ENCODE measurements around the gene MORN5. TPM values are rescaled to one million over a fixed set of nuclear protein-coding genes. Genes with fewer than 3 reads are reported as not detected.

The MORN5 gene
- total and polyA plus RNA-seq, 9 of the 15 experiments (the other 6 are each of a cell fraction or from before 2014, with no cell fraction given) = not detected

- TF ChIP-seq, protein P1, sequence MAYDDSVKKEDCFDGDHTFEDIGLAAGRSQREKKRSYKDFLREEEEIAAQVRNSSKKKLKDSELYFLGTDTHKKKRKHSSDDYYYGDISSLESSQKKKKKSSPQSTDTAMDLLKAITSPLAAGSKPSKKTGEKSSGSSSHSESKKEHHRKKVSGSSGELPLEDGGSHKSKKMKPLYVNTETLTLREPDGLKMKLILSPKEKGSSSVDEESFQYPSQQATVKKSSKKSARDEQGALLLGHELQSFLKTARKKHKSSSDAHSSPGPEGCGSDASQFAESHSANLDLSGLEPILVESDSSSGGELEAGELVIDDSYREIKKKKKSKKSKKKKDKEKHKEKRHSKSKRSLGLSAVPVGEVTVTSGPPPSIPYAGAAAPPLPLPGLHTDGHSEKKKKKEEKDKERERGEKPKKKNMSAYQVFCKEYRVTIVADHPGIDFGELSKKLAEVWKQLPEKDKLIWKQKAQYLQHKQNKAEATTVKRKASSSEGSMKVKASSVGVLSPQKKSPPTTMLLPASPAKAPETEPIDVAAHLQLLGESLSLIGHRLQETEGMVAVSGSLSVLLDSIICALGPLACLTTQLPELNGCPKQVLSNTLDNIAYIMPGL (CRISPR knock-in tag; IDR thresholded peaks at IDR 0.05) = no peak
Observed at GRCh38 chr9:122116040-122116439, 43.7 kb upstream of the MORN5 start (continued).

GRCh38 chr9:122116448-122117173 is 43.1 kb upstream of the MORN5 start:
- ATAC-seq (no peak), DNase-seq (ENCODE audit: extremely low read depth in 1 of 4, low spot score in 3 of 4) (no peak), FAIRE-seq (no peak)
- Histone ChIP-seq H3K79me2 (ENCODE audit: control insufficient read depth, insufficient read depth, low read length) (no peaks in the 10 kb centered on the region), H4K20me1 (replicated peaks; ENCODE audit: control insufficient read depth, insufficient read depth, low read length) (no peaks in the 10 kb centered on the region), H3K27ac (ENCODE audit: extremely low read depth, low read depth, low read length) (no peak overlapping the region), H3K9ac (ENCODE audit: insufficient read depth in 1 of 2, low read depth in 2 of 2, low read length in 2 of 2) (0 out of 4 replicates have a peak overlapping the region, but pooled peaks of 1 of the 2 experiments have one; percentile 23), H3K9me1 (ENCODE audit: control insufficient read depth, insufficient read depth, low read length) (no peaks in the 10 kb centered on the region), H3K9me3 (replicated peaks; ENCODE audit: control insufficient read depth, insufficient read depth, low read depth, low read length) (no peaks in the 10 kb centered on the region; the same call in 1 of the 2 replicates), H3K4me1 (replicated peaks in 1 of 2; ENCODE audit: control insufficient read depth in 2 of 2, insufficient read depth in 2 of 2, low read length in 2 of 2) (no peaks in the 10 kb centered on the region), H3K4me2 (ENCODE audit: insufficient read depth, low read length) (no peak overlapping the region), H3K27me3 (ENCODE audit: control insufficient read depth in 2 of 2, insufficient read depth in 2 of 2, low read length in 2 of 2) (peaks cover 0 to 21% of the 10 kb centered on the region in 2 experiments; a peak in 3 of 5 replicates), H2AFZ (ENCODE audit: low read depth, low read length) (no peak overlapping the region), H3K36me3 (ENCODE audit: control insufficient read depth, insufficient read depth, low read length) (no peaks in the 10 kb centered on the region), H3K4me3 (no peak overlapping the region)
- POLR2A ChIA-PET = interaction anchor here (0.7 to 2.2 kb wide), 2 partner anchors 18 to 1354 kb away, joined by 3 to 8 read pairs; no protein-coding TSS in a partner anchor
- no TSS peak for BruUV-seq (replicated peaks)
- intact Hi-C loops (cut with micrococcal nuclease) = no loop called here
- WGBS (ENCODE audit: insufficient coverage, low coverage, missing lambda C conversion rate) = 3% methylated on average over 10 of the region's 10 CpGs
- CTCF ChIA-PET (ENCODE audit: low intra/inter-chr PET ratio) = no interaction called here
- in situ Hi-C loops (cut with MboI) = no loop called here
- no peak for TF ChIP-seq RBM34 (IDR thresholded peaks at IDR 0.05; ENCODE audit: borderline replicate concordance, insufficient read depth, low read length)
- TF ChIP-seq MCM2 (IDR thresholded peaks at IDR 0.05; ENCODE audit: low read depth) = no peak
- TF ChIP-seq ZNF830 (CRISPR knock-in tag; IDR thresholded peaks at IDR 0.05) = no peak
- TF ChIP-seq MECOM (CRISPR knock-in tag; IDR thresholded peaks at IDR 0.05) = no peak
- TF ChIP-seq KDM1A (IDR thresholded peaks at IDR 0.05) = peak in 1 of 2 experiments; percentile 36; a peak in 1 of 4 replicates
- no peak for TF ChIP-seq ILK (tag; IDR thresholded peaks at IDR 0.05; ENCODE audit: borderline replicate concordance, low read depth)
- TF ChIP-seq MIER1 (IDR thresholded peaks at IDR 0.05; ENCODE audit: low read depth) = no peak
- TF ChIP-seq BCOR (IDR thresholded peaks at IDR 0.05) = 0 out of 2 replicates have a peak, but pooled peaks have one; percentile 17
- no peak for TF ChIP-seq ESRRA (IDR thresholded peaks at IDR 0.05; ENCODE audit: borderline replicate concordance, low read depth)
- TF ChIP-seq BCL6 (CRISPR knock-in tag; IDR thresholded peaks at IDR 0.05) = no peak
- TF ChIP-seq, protein P2, sequence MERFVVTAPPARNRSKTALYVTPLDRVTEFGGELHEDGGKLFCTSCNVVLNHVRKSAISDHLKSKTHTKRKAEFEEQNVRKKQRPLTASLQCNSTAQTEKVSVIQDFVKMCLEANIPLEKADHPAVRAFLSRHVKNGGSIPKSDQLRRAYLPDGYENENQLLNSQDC (CRISPR knock-in tag; IDR thresholded peaks at IDR 0.05) = no peak
- no peak for TF ChIP-seq ZNF717 (CRISPR knock-in tag; IDR thresholded peaks at IDR 0.05)
- no peak for TF ChIP-seq ZBED1 (IDR thresholded peaks at IDR 0.05)
- no peak for TF ChIP-seq FOXP1 (CRISPR knock-in tag; IDR thresholded peaks at IDR 0.05)
- no peak for TF ChIP-seq ZNF24 (IDR thresholded peaks at IDR 0.05)
- TF ChIP-seq, protein P3, sequence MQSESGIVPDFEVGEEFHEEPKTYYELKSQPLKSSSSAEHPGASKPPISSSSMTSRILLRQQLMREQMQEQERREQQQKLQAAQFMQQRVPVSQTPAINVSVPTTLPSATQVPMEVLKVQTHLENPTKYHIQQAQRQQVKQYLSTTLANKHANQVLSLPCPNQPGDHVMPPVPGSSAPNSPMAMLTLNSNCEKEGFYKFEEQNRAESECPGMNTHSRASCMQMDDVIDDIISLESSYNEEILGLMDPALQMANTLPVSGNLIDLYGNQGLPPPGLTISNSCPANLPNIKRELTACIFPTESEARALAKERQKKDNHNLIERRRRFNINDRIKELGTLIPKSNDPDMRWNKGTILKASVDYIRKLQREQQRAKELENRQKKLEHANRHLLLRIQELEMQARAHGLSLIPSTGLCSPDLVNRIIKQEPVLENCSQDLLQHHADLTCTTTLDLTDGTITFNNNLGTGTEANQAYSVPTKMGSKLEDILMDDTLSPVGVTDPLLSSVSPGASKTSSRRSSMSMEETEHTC (IDR thresholded peaks at IDR 0.05) = no peak
- TF ChIP-seq BMI1 (IDR thresholded peaks at IDR 0.05; ENCODE audit: low read length) = no peak
- TF ChIP-seq TFAM (CRISPR knock-in tag; conservative IDR thresholded peaks at IDR 0.05) = no peak
- peak; percentile 47 for TF ChIP-seq RBM25 (IDR thresholded peaks at IDR 0.05; ENCODE audit: low read depth, low read length, severe bottlenecking)

All from K562 (cell line).